ENCODE measurements around the gene LRMDA.

LRMDA gene

GRCh38 chr10:75778665-75779064 is 347.2 kb downstream of the LRMDA start:
- peaks cover 8% of the 10 kb centered on the region for H3K36me3 Mint-ChIP-seq (ENCODE audit: low read depth)

DNA sequence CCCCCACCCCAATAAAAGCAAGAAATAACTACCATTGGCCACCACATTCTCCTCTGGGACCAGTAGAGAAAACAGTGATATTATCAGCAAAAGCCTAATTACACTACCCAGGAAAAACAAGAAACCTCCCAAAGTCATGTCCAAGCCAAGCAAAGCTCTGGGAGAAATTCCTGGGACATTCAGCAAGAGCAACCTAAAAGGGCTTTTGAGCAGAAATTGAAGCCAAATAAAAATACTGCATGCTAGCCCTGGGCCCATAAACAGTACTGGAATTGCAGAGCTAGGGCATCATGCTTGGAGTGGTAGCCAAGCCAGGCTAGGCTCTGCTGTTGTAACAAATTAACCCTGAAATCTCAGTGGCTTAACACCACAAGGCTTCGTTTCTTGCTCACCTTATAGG is 347.9 kb downstream of the LRMDA start:
- Mint-ChIP-seq H3K36me3 (ENCODE audit: low read depth) (peaks cover 8% of the 10 kb centered on the region), H3K9me3 (no peaks in the 10 kb centered on the region), H3K4me3 (no peak overlapping the region), H3K4me1 (ENCODE audit: low read depth) (no peaks in the 10 kb centered on the region), H3K27me3 (no peaks in the 10 kb centered on the region), H3K27ac (no peak overlapping the region)
- intact Hi-C loops (cut with micrococcal nuclease), result no loop called here

More at GRCh38 chr10:75778665-75779064, 347.2 kb downstream of the LRMDA start:
- no peaks in the 10 kb centered on the region for H3K27me3 Mint-ChIP-seq
- H3K9me3 Mint-ChIP-seq, result no peaks in the 10 kb centered on the region
- no peak overlapping the region for H3K27ac Mint-ChIP-seq
- H3K4me1 Mint-ChIP-seq (ENCODE audit: low read depth), result peaks cover 2% of the 10 kb centered on the region
- no peak overlapping the region for H3K4me3 Mint-ChIP-seq
- intact Hi-C loops (cut with micrococcal nuclease), result no loop called here

- no peak overlapping the region for H3K27ac Mint-ChIP-seq
These were observed 351.2 kb downstream of the LRMDA start for GRCh38 chr10:75782463-75783248.

GRCh38 chr10:75788394-75789205 is 357.2 kb downstream of the LRMDA start:
- Mint-ChIP-seq H3K27me3 (no peaks in the 10 kb centered on the region), H3K4me1 (ENCODE audit: low read depth) (no peaks in the 10 kb centered on the region), H3K36me3 (ENCODE audit: low read depth) (no peaks in the 10 kb centered on the region), H3K27ac (no peak overlapping the region), H3K4me3 (no peak overlapping the region), H3K9me3 (no peaks in the 10 kb centered on the region)
- intact Hi-C loops (cut with micrococcal nuclease), result no loop called here

More at GRCh38 chr10:75782463-75783248, 351.2 kb downstream of the LRMDA start:
- Mint-ChIP-seq H3K27me3 (no peaks in the 10 kb centered on the region), H3K4me3 (no peak overlapping the region), H3K9me3 (no peaks in the 10 kb centered on the region), H3K4me1 (ENCODE audit: low read depth) (no peaks in the 10 kb centered on the region), H3K36me3 (ENCODE audit: low read depth) (peaks cover 8% of the 10 kb centered on the region)
- intact Hi-C loops (cut with micrococcal nuclease), result no loop called here

DNA sequence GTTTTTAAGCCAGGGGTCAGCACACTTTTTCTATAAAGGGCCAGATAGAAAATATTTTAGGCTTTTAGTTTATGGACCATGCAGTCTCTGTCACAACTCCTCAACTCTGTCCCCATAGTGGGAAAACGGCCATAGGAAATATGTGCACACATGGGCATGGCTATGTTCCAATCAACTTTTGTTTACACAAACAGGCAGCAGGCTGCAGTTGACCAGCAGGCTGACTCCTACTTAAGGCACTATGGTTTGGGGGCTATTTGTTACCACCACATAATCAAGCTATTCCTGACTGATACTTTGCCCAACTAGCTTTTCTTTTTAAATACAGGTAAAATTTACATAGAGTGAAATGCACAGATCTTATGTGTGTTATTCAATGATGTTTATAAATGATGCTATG is 362.4 kb downstream of the LRMDA start:
- H3K4me3 Mint-ChIP-seq, result no peak overlapping the region
- H3K36me3 Mint-ChIP-seq (ENCODE audit: low read depth), result no peaks in the 10 kb centered on the region
- H3K9me3 Mint-ChIP-seq, result peaks cover 10% of the 10 kb centered on the region
- intact Hi-C loops (cut with micrococcal nuclease), result no loop called here
- H3K4me1 Mint-ChIP-seq (ENCODE audit: low read depth), result no peaks in the 10 kb centered on the region
- no peak overlapping the region for H3K27ac Mint-ChIP-seq
- H3K27me3 Mint-ChIP-seq, result no peaks in the 10 kb centered on the region

DNA sequence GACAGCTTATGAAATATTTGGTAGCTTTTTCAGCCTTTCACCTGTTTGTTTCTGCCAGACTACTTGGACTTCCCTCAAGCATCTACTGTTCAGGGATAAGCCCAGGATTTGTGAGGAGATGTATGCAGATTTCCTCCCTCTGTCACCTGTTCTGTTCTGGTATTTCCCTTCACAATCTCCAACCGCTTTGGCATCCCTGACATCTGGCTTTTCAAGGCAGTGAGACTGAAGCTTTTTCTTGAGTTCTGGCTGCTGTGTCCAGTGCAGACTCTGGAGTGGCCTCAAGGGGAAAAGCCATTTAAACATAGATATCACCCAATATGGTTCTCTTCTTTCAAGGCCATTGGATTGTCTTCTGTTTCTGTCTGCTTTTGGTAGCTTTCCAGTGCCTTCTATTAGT is 369.7 kb downstream of the LRMDA start:
- intact Hi-C loops (cut with micrococcal nuclease), result no loop called here
- Mint-ChIP-seq H3K4me1 (ENCODE audit: low read depth) (no peaks in the 10 kb centered on the region), H3K27me3 (no peaks in the 10 kb centered on the region), H3K36me3 (ENCODE audit: low read depth) (peaks cover 6% of the 10 kb centered on the region), H3K27ac (no peak overlapping the region), H3K4me3 (no peak overlapping the region), H3K9me3 (no peaks in the 10 kb centered on the region)

DNA sequence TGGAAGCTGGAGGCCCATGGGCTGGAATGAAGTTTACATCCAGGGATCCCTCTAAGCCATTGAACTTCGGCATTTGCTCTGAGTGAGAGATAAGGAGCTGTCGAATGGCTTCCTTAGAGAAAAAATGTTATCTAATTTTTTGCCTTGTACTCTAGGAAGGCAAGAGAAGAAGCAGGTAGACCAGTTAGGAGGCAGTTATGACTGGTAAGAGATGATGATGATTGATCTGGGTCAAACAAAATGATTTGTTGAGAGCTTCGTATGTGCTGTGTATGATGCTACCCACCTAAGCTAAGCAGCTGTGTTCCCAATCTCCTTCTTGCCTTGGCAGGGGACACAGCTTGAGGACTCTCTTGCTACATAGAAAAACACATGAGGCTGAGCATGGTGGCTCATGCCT is 370.2 kb downstream of the LRMDA start:
- H3K27me3 Mint-ChIP-seq, result no peaks in the 10 kb centered on the region
- intact Hi-C loops (cut with micrococcal nuclease), result no loop called here
- no peak overlapping the region for H3K4me3 Mint-ChIP-seq
- H3K36me3 Mint-ChIP-seq (ENCODE audit: low read depth), result peaks cover 6% of the 10 kb centered on the region
- no peak overlapping the region for H3K27ac Mint-ChIP-seq
- no peaks in the 10 kb centered on the region for H3K4me1 Mint-ChIP-seq (ENCODE audit: low read depth)
- H3K9me3 Mint-ChIP-seq, result no peaks in the 10 kb centered on the region

- H3K4me1 Mint-ChIP-seq (ENCODE audit: low read depth), result no peaks in the 10 kb centered on the region
- no peak overlapping the region for H3K4me3 Mint-ChIP-seq
- no peaks in the 10 kb centered on the region for H3K27me3 Mint-ChIP-seq
- H3K9me3 Mint-ChIP-seq, result no peaks in the 10 kb centered on the region
- intact Hi-C loops (cut with micrococcal nuclease), result no loop called here
- H3K36me3 Mint-ChIP-seq (ENCODE audit: low read depth), result peaks cover 6% of the 10 kb centered on the region
- H3K27ac Mint-ChIP-seq, result no peak overlapping the region
These were observed 371.7 kb downstream of the LRMDA start for GRCh38 chr10:75803121-75803520.

- Mint-ChIP-seq H3K9me3 (no peaks in the 10 kb centered on the region), H3K4me3 (no peak overlapping the region), H3K4me1 (ENCODE audit: low read depth) (no peaks in the 10 kb centered on the region), H3K36me3 (ENCODE audit: low read depth) (peaks cover 6% of the 10 kb centered on the region), H3K27ac (no peak overlapping the region), H3K27me3 (no peaks in the 10 kb centered on the region)
- intact Hi-C loops (cut with micrococcal nuclease), result no loop called here
These were observed 372.6 kb downstream of the LRMDA start for GRCh38 chr10:75803816-75804552.

DNA sequence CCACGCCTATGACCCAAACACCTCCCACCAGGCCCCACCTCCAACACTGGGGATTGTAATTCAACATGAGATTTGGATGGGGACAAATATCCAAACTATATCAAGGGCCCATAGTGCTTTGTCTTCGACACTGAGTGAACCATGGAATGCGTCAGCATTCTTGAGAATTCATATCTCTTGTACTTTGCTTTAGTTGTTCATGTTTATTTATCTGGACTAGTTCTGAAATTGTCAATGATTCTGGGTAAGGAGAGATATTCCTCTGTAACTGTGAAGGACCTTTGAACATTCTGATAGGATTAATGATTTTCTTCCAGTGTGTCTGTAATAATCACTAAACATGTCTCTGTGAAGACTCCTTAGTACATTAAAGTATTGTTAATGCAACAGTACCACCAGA is 374.8 kb downstream of the LRMDA start:
- H3K4me1 Mint-ChIP-seq (ENCODE audit: low read depth), result no peaks in the 10 kb centered on the region
- intact Hi-C loops (cut with micrococcal nuclease), result no loop called here
- no peaks in the 10 kb centered on the region for H3K9me3 Mint-ChIP-seq
- H3K4me3 Mint-ChIP-seq, result no peak overlapping the region
- peaks cover 6% of the 10 kb centered on the region for H3K36me3 Mint-ChIP-seq (ENCODE audit: low read depth)
- no peak overlapping the region for H3K27ac Mint-ChIP-seq
- no peaks in the 10 kb centered on the region for H3K27me3 Mint-ChIP-seq

- Mint-ChIP-seq H3K27me3 (no peaks in the 10 kb centered on the region), H3K27ac (no peak overlapping the region), H3K4me3 (no peak overlapping the region), H3K36me3 (ENCODE audit: low read depth) (peaks cover 6% of the 10 kb centered on the region), H3K9me3 (no peaks in the 10 kb centered on the region), H3K4me1 (ENCODE audit: low read depth) (no peaks in the 10 kb centered on the region)
- intact Hi-C loops (cut with micrococcal nuclease), result no loop called here
These were observed 376.0 kb downstream of the LRMDA start for GRCh38 chr10:75807456-75807855.

GRCh38 chr10:75809003-75809402 is 377.6 kb downstream of the LRMDA start:
- H3K9me3 Mint-ChIP-seq, result no peaks in the 10 kb centered on the region
- no peaks in the 10 kb centered on the region for H3K27me3 Mint-ChIP-seq
- H3K27ac Mint-ChIP-seq, result no peak overlapping the region
- H3K36me3 Mint-ChIP-seq (ENCODE audit: low read depth), result peaks cover 4% of the 10 kb centered on the region
- H3K4me3 Mint-ChIP-seq, result no peak overlapping the region
- H3K4me1 Mint-ChIP-seq (ENCODE audit: low read depth), result no peaks in the 10 kb centered on the region
- intact Hi-C loops (cut with micrococcal nuclease), result no loop called here

GRCh38 chr10:75814014-75814413 is 382.6 kb downstream of the LRMDA start:
- no peak overlapping the region for H3K4me3 Mint-ChIP-seq
- H3K9me3 Mint-ChIP-seq, result no peaks in the 10 kb centered on the region
- intact Hi-C loops (cut with micrococcal nuclease), result no loop called here
- H3K27ac Mint-ChIP-seq, result no peak overlapping the region
- H3K36me3 Mint-ChIP-seq (ENCODE audit: low read depth), result peaks cover 11% of the 10 kb centered on the region
- H3K27me3 Mint-ChIP-seq, result no peaks in the 10 kb centered on the region
- no peaks in the 10 kb centered on the region for H3K4me1 Mint-ChIP-seq (ENCODE audit: low read depth)

DNA sequence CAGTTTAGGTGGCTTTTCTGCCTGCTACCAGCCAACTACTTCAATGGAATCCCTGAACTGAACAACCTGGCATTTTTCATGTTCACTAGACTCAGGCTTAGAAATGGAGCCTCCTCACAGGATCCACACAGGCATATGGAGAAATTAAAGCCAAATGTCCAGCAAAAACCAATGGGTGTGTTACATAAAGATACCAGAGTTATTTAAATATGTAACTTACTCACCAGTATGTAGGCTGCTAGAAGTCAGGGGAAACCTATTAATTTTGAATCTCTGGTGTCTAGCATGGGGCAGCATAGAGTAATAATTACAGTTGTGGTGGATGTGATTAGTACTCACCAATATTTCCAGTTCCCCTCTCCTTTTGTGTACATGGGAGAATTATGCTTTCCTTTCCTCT is 383.6 kb downstream of the LRMDA start:
- Mint-ChIP-seq H3K36me3 (ENCODE audit: low read depth) (peaks cover 11% of the 10 kb centered on the region), H3K27ac (no peak overlapping the region), H3K27me3 (no peaks in the 10 kb centered on the region), H3K4me3 (no peak overlapping the region), H3K4me1 (ENCODE audit: low read depth) (no peaks in the 10 kb centered on the region), H3K9me3 (no peaks in the 10 kb centered on the region)
- intact Hi-C loops (cut with micrococcal nuclease), result no loop called here

Measured in dendritic cell treated with granulocyte-macrophage colony-stimulating factor and Interleukin-4, amounts not matched to agents 40 ng/mL and 50 ng/mL, for 4 days (primary cell).